B cell (primary cell): ENCODE data around the gene PSPC1. TPM values are rescaled to one million over a fixed set of nuclear protein-coding genes. Genes with fewer than 3 reads are reported as not detected.

Source experiments
- ATAC-seq: fragments of 200-7000 bp; cut with Tn5 transposase; one replicate; pipeline ENCODE4 v1.10.0; 2021; ENCODE audit warnings: low read depth, mild to moderate bottlenecking, moderate number of reproducible peaks, moderate library complexity
- CTCF ChIA-PET: fragments of 350-600 bp; sonication (Branson Sonifier 250); formaldehyde crosslinking; loops from one replicate; lab custom pipeline; 2021; ENCODE audit warnings: antibody characterized with exemption, inconsistent platforms; lab: Charles Lee
- POLR2A ChIA-PET: fragments of 350-600 bp; sonication (Branson Sonifier 250); formaldehyde crosslinking; loops from one replicate; lab custom pipeline; 2021; ENCODE audit warnings: antibody characterized with exemption; lab: Charles Lee
- DNase-seq: peaks from one replicate; pipeline ENCODE4 v3.0.0; 2013
- H2AFZ ChIP-seq: 2 replicates; pipeline ENCODE4 v1.6.1; 2012; ENCODE audit warnings: mild to moderate bottlenecking, low read depth, low read length; ENCODE audit not compliant: insufficient read depth, poor library complexity, severe bottlenecking
- H3K27ac ChIP-seq, 2 donors: 1 replicate in 1 of 2; 2 replicates in 1 of 2; pipeline ENCODE4 v1.5.1; 2012 to 2013; ENCODE audit warnings: low read length in 2 of 2, mild to moderate bottlenecking in 2 of 2, moderate library complexity in 1 of 2
- H3K27me3 ChIP-seq, 4 experiments: fragments of 200-600 bp in 1 of 4; sonication (generic) in 1 of 4; replicated peaks in 1 of 4; 1 replicate in 2 of 4; 2 replicates in 2 of 4; pipeline versions ENCODE4 v1.6.1 to v1.7.0; 2013 to 2016; ENCODE audit warnings: low read length in 3 of 4, mild to moderate bottlenecking in 2 of 4, mixed read lengths in 1 of 4, moderate library complexity in 1 of 4; ENCODE audit not compliant: insufficient read depth in 4 of 4, control insufficient read depth in 3 of 4; ENCODE audit errors: control extremely low read depth in 1 of 4
- H3K36me3 ChIP-seq, 2 experiments: replicated peaks in 1 of 2; 1 replicate in 1 of 2; 2 replicates in 1 of 2; pipeline versions ENCODE4 v1.6.1 to v1.7.1; 2013; ENCODE audit warnings: low read length in 1 of 2; ENCODE audit not compliant: insufficient read depth in 2 of 2, control insufficient read depth in 1 of 2; ENCODE audit errors: control extremely low read depth in 1 of 2, extremely low read depth in 1 of 2
- H3K4me1 ChIP-seq, 2 donors: fragments of 200-600 bp in 1 of 2; sonication (generic) in 1 of 2; 1 replicate in 1 of 2; 2 replicates in 1 of 2; pipeline versions ENCODE4 v1.5.1 to v1.6.1; 2013 to 2017; ENCODE audit warnings: low read length in 2 of 2; ENCODE audit not compliant: control insufficient read depth in 2 of 2, insufficient read depth in 2 of 2
- H3K4me2 ChIP-seq: replicated peaks from 2 replicates; pipeline ENCODE3; 2012; ENCODE audit warnings: mild to moderate bottlenecking, low read depth, low read length; ENCODE audit not compliant: poor library complexity, severe bottlenecking
- H3K4me3 ChIP-seq, 5 experiments: fragments of 200-600 bp in 1 of 5; sonication (generic) in 1 of 5; 1 replicate in 3 of 5; 2 replicates in 2 of 5; pipeline versions ENCODE4 v1.5.1 to v1.7.0; 2011 to 2016; ENCODE audit warnings: low read length in 4 of 5, mild to moderate bottlenecking in 4 of 5, low read depth in 2 of 5, control low read depth in 1 of 5, moderate library complexity in 1 of 5; ENCODE audit not compliant: insufficient read depth in 1 of 5; ENCODE audit errors: control extremely low read depth in 1 of 5, extremely low read depth in 1 of 5
- H3K79me2 ChIP-seq: fragments of 200-600 bp; sonication (generic); one replicate; pipeline ENCODE4 v1.6.0; 2016; ENCODE audit warnings: low read length; ENCODE audit not compliant: control insufficient read depth, insufficient read depth
- H3K9ac ChIP-seq: fragments of 200-600 bp; sonication (generic); 2 replicates; pipeline ENCODE4 v1.6.1; 2017; ENCODE audit warnings: mild to moderate bottlenecking, low read length, moderate library complexity
- H3K9me3 ChIP-seq, 3 donors: one replicate each; pipeline versions ENCODE4 v1.6.1 to v1.7.1; 2013; ENCODE audit warnings: low read length in 2 of 3; ENCODE audit not compliant: control insufficient read depth in 2 of 3, insufficient read depth in 1 of 3; ENCODE audit errors: control extremely low read depth in 1 of 3
- H4K20me1 ChIP-seq: 2 replicates; pipeline ENCODE4 v1.6.0; 2012; ENCODE audit warnings: mild to moderate bottlenecking, low read length; ENCODE audit not compliant: insufficient read depth, control insufficient read depth, poor library complexity, severe bottlenecking
- H3K27ac Mint-ChIP-seq: one replicate; pipeline ENCODE4 v1.8.0; 2021; ENCODE audit warnings: mixed read lengths
- H3K27me3 Mint-ChIP-seq: one replicate; pipeline ENCODE4 v1.8.0; 2021; ENCODE audit warnings: mixed read lengths
- H3K4me1 Mint-ChIP-seq: one replicate; pipeline ENCODE4 v1.8.0; 2021; ENCODE audit warnings: mixed read lengths
- H3K4me3 Mint-ChIP-seq: one replicate; pipeline ENCODE4 v1.8.0; 2021; ENCODE audit warnings: mixed read lengths
- H3K9me3 Mint-ChIP-seq: one replicate; pipeline ENCODE4 v1.8.0; 2022; ENCODE audit warnings: mixed read lengths; ENCODE audit not compliant: insufficient read depth
- CTCF ChIP-seq: fragments of 200-600 bp; IDR thresholded peaks from one replicate; pipeline ENCODE4 v1.8.0; 2022; ENCODE audit warnings: antibody characterized with exemption, mild to moderate bottlenecking
- EZH2 ChIP-seq: IDR thresholded peaks from 2 replicates; pipeline ENCODE4 v1.6.1; 2012; ENCODE audit warnings: borderline replicate concordance, low read depth, mild to moderate bottlenecking, moderate library complexity, low read length; ENCODE audit not compliant: insufficient read depth, poor library complexity, severe bottlenecking
- WGBS: methylation state at CpG from one replicate; pipeline ENCODE4 v1.1.5; 2013; ENCODE audit warnings: missing lambda C conversion rate; ENCODE audit not compliant: insufficient coverage; 5-methylcytosine and 5-hydroxymethylcytosine counted together
- intact Hi-C: fragments of 100-400 bp; cut with micrococcal nuclease; formaldehyde crosslinking; loops from one replicate; pipeline ENCODE4 v1.10.0; 2022
- polyA plus RNA-seq: library from polyadenylated mRNA; depleted of rRNA; stranded (reverse); fragments of >200 nt; gene quantifications from 2 replicates; pipeline ENCODE4 v1.2.3, GENCODE V29; 2012
- total RNA-seq, 2 donors: library from RNA; stranded (reverse); fragments of 120-200 nt in 1 of 2; gene quantifications; 1 replicate in 1 of 2; 2 replicates in 1 of 2; pipeline versions ENCODE4 v1.2.3 to v1.2.4, GENCODE V29; 2013 to 2022

PSPC1 gene
- total and polyA plus RNA-seq, 2 donors (not counting 1 experiment from before 2014, with no cell fraction given) = 55.3 to 121 TPM

- no peak for TF ChIP-seq CTCF
- no peak for TF ChIP-seq EZH2
- POLR2A ChIA-PET = no interaction called here
- Histone ChIP-seq H3K27me3 (no peaks in the 10 kb centered on the region), H3K9ac (no peak overlapping the region), H3K9me3 (no peaks in the 10 kb centered on the region), H3K79me2 (peaks cover 35% of the 10 kb centered on the region), H4K20me1 (peaks cover 25% of the 10 kb centered on the region), H3K4me1 (no peaks in the 10 kb centered on the region), H3K27ac (no peak overlapping the region), H3K4me2 (no peak overlapping the region), H3K4me3 (no peak overlapping the region), H3K36me3 (peaks cover 0 to 48% of the 10 kb centered on the region in 2 experiments), H2AFZ (no peak overlapping the region)
- WGBS = no CpG with 5 or more reads among the region's 1 CpG
- no peaks in the 10 kb centered on the region for H3K9me3 Mint-ChIP-seq
- DNase-seq = no peak
- no peak for ATAC-seq
- H3K4me1 Mint-ChIP-seq = no peaks in the 10 kb centered on the region
- CTCF ChIA-PET = no interaction called here
- no peak overlapping the region for H3K27ac Mint-ChIP-seq
- H3K4me3 Mint-ChIP-seq = no peak overlapping the region
- no peaks in the 10 kb centered on the region for H3K27me3 Mint-ChIP-seq
- intact Hi-C loops = no loop called here
These were observed 56.1 kb downstream of the PSPC1 start for GRCh38 chr13:19726611-19727010.

GRCh38 chr13:19725320-19725719 lies 57.4 kb downstream of the PSPC1 start:
- intact Hi-C loops = no loop called here
- H3K4me2 ChIP-seq = no peak overlapping the region
- Mint-ChIP-seq H3K27ac (no peak overlapping the region), H3K27me3 (no peaks in the 10 kb centered on the region), H3K4me1 (no peaks in the 10 kb centered on the region), H3K4me3 (no peak overlapping the region), H3K9me3 (no peaks in the 10 kb centered on the region)
- ATAC-seq (no peak), DNase-seq (no peak)
- no peak overlapping the region for H3K4me3 ChIP-seq
- H3K9me3 ChIP-seq = no peaks in the 10 kb centered on the region
- 100% methylated on average over 1 of the region's 3 CpGs for WGBS
- peaks cover 13% of the 10 kb centered on the region for H4K20me1 ChIP-seq
- ChIA-PET POLR2A (no interaction called here), CTCF (no interaction called here)
- peaks cover 30% of the 10 kb centered on the region for H3K79me2 ChIP-seq
- no peaks in the 10 kb centered on the region for H3K27me3 ChIP-seq
- H3K4me1 ChIP-seq = no peaks in the 10 kb centered on the region
- no peak overlapping the region for H2AFZ ChIP-seq
- H3K27ac ChIP-seq = no peak overlapping the region
- TF ChIP-seq CTCF = no peak
- TF ChIP-seq EZH2 = no peak
- no peak overlapping the region for H3K9ac ChIP-seq
- peaks cover 0 to 39% of the 10 kb centered on the region in 2 experiments for H3K36me3 ChIP-seq
